NCI-H1105 treated with DMSO at 0.1 percent for 48 hours (cell line): ENCODE results near the gene GALT.

Experiments
- DNase-seq: peaks from one replicate; lab custom pipeline; 2025; lab: John Stamatoyannopoulos, UW

Gene GALT

DNA sequence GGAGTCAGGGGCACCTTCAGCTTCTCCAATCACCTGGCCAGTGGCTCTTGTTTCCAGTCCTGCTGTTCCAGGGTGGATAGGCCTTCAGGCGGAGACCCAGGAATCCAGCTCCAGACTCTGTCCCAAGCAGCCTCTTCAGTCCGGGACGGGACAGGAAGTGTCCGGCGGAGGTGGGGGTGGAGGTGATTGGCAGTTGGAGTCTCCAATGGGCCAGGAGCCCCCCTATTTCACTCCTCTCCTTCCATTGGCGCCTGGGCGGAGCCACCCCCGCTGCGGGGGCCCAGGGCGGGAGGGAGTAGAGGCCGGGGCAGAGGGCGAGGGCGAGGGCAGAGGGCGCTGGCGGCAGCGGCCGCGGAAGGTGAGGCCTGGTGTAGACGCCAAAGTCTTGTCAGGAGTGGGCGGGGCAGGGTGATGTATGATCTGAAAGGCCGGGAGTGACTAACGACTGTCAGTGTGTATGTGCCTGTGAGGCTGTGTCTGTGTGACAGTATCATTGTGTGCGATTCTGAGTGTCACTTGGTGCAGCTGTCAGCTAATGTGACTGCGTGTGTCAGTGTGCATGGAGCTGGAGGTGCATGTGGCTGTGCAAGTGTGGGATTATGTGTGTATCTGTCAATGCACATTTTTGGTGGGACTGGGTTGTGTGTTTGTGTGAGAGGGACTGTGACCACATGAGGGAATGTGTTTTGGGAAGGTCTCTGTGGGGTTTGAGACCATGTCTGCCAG, 5.6 kb downstream of the GALT start, which contains the start of gene IL11RA:
Gene IL11RA (plus strand): TSS at position 310 of the 726 bp plus-strand sequence. CDS start 3,033 bp downstream, outside the sequence.
- peak; percentile 35 for DNase-seq

DNA sequence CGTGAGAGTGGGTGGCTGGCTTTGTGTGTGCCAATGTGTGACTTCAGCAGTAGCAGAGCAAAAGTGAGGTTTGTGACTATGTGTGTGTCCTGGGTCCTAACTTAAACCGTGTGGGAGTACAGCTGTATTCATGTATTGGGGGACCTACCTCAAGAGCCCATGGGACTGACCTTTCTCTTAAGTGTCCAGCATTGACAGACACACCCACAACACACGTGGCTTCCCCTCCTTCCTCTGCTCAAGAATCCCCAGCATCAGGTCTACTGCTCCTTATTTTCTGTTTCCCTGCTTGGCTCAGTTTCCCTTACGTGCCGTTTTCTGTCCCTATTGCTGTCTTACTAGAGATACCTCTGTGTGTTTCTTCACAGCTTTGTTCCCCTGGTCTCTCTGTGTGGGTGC, 6.1 kb downstream of the GALT start:
- no peak for DNase-seq

DNA sequence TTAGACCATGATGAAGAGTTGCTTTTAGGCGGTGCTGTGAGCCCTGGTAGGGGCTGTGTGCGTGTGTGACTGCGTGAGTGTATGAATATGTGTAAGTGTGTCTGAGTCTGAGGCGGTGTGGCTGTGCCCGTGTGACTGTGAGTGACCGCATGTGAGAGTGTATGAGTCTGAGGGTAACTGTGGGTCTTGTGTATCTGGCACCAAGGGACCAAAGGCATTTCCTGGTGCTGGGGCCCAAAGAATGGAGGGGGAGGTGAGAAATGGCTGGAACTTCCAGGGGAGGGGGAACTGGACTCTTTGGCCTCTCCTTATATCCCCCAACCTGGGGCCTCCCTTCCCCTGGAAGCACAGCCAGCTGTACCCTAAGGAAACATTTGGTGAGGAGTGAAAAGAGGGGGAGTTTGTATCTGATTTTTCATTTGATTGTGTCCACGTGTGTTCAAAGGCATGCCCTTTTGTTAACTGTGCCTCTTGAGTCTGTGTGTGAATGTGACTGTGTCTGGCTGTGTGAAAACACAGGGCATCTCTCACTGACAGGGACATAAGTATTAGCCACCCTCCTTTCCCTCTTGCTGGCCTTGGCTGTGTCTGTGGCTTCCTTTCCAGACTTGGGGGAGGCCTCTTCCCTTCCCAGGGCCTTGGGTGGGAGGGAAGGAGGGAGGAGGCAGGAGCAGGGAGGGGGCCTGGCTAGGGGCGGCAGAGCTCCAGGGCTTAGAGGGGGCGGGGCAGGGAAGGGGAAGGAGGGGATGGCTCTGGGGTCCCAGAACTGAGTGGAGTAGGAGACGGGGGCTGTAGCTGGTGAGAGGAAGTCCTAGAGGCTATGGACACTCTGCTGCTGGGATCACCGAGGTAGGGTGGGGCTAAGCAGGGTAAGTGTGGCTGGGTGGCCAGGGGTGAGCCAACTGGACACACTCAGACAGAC, 6.9 kb downstream of the GALT start:
- no peak for DNase-seq

DNA sequence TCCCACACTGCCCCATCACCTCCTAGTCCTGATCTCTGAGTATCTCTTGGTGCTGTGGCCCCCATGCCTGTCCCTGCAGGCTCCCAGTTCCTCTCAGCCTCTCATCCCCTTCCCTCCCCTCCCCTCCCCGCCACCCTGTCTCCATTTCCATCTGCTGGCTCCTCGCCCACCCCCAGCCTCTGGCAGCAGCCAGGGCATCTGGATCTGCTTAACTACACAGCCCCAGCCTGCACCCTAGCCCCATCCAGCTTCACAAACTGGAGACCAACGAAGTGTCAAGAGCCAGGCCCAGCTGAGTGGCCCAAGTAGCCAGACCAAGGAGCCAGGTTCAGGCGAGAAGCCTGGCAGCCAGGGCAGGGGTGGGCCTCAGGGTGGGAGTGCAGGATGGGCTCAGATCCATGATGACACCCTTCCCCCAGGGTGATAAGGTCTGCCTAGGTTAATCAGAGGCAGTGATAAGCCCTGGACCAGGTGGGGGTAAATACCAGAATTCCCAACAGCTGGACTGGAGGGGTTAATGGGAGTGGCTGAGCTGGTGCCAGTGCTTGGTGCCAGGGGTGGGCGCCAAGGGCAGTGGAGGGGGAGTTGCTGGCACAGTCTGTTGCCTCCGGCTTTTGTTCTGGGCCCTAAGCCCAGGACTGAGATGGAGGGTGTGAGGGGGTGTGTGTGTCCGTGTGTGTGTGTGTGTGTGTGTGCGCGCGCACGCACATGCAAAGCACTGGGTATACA, 8.0 kb downstream of the GALT start:
- peak; percentile 76 for DNase-seq

DNA sequence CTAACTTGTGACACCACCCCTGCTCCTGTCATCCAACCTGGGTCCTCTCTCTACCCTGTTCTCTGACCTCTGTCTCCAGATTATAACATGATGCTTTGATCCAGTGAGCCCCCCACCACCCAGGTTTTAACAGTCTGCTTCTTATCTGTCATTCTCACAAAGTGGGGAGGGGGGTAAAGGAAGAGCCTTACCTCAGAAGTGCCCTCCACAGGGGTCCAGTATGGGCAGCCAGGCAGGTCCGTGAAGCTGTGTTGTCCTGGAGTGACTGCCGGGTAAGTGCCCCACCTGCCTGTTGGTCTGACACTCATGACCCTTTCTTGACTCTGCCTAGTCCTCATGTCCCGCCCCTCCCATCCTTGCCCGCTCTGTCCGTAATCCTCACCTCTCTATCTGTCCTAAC, 8.9 kb downstream of the GALT start:
- no peak for DNase-seq

DNA sequence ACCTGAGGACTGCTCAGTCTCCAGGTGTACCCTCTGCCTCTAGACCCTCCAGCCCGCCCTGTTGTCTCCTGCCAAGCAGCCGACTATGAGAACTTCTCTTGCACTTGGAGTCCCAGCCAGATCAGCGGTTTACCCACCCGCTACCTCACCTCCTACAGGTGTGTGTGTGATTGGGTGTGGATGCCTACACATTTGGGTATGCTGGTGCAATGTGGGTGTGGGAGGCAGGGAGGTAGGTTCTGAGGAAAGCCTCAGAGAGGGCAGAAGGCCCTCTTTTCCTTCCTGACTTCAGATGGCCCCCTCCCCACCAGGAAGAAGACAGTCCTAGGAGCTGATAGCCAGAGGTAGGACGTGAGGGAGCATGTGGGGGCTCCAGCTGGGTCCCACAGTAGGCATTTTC, 10.5 kb downstream of the GALT start:
- no peak for DNase-seq

DNA sequence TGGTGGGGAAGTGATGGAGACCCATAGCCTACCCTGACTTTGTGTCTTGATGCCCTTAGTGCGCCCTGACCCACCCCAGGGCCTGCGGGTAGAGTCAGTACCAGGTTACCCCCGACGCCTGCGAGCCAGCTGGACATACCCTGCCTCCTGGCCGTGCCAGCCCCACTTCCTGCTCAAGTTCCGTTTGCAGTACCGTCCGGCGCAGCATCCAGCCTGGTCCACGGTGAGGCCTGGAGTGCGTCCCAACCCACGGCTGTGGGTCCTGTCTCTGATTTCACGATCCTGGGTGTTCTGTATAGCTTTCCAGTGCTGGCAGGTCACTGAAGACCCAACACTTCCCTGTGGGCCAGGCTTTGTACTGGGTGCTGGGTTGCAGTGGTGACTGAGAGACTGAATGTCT, 12.0 kb downstream of the GALT start:
- no peak for DNase-seq

DNA sequence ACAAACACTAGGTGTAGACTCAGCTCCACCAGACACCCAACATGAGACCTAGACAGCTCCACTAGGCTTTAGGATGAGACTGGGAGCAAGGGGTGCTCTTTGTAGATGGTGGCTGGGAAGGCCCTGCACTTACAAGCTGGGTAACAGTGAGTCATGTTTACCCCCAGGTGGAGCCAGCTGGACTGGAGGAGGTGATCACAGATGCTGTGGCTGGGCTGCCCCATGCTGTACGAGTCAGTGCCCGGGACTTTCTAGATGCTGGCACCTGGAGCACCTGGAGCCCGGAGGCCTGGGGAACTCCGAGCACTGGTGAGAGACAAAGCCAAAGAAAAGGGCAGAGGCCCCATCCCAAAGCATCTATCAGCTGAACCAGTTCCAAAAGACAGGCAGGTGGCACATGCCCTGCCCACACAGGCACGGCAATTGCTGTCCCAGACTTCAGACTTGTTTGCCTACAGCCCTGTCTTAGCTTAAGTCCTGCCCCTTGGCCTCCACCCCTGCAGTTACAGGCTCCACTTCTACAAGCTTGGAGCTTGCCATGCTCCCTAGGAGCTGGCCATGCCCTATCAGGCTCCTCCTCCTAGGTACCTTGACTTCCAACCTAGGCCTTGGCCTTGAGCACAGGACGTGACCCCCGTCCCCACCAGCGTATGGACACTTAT, 13.2 kb downstream of the GALT start:
- DNase-seq: peak; percentile 4

DNA sequence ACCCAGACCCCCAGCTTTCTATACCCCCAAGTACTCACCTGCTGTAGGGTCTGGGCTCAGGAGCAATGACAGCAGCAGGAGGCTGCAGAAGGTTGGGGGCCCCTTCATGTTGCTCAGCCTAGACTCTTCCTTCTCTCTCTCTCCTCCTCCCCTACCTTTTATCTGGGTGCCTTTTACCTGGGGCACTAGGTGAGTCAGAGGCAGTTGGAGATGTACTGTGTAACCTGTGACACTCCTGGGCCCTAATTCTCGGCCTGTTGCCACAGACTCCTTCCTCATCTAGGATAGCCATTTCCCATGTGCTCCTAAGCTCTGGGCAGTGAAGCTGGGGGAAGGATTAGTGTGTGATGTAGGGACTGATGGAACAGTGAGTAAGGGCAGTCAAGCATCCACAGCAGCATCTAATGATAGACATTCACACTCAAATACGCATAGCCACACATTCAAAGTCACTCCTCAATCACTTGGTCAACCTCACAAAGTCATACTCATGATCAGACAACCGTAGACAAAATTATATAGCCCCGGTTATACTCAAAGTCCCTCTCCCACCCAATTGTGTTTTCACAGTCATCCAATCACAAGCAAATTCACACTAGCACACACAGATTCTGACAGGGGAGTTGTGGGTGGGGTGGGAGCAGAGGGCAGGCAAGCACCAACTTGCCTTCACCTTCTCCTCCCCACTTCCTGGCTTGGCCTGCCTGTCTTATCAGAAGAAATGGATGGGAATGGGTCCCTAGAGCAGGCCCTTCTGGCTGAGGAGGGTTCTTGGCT, 16.2 kb downstream of the GALT start, which contains the start of gene CCL27:
Gene CCL27 (minus strand): TSS at position 132 of the 777 bp plus-strand sequence. CDS start 24 bp downstream, at position 108.
- DNase-seq: no peak

DNA sequence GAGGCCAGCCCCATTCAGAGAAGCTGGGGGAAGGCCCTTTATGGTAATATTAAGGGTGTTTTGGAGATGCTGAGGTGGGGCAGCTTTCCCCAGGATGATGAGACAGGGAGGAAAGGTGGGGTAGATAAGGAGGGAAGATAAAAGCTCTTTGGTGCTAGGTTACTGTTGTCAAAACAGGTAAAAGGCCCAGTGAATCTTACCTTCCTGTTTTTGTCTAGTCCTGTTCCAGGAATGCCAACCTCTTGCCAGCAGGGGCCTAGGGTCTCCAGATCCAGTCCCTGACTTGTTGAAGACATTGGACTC, 16.8 kb downstream of the GALT start:
- DNase-seq: no peak

DNA sequence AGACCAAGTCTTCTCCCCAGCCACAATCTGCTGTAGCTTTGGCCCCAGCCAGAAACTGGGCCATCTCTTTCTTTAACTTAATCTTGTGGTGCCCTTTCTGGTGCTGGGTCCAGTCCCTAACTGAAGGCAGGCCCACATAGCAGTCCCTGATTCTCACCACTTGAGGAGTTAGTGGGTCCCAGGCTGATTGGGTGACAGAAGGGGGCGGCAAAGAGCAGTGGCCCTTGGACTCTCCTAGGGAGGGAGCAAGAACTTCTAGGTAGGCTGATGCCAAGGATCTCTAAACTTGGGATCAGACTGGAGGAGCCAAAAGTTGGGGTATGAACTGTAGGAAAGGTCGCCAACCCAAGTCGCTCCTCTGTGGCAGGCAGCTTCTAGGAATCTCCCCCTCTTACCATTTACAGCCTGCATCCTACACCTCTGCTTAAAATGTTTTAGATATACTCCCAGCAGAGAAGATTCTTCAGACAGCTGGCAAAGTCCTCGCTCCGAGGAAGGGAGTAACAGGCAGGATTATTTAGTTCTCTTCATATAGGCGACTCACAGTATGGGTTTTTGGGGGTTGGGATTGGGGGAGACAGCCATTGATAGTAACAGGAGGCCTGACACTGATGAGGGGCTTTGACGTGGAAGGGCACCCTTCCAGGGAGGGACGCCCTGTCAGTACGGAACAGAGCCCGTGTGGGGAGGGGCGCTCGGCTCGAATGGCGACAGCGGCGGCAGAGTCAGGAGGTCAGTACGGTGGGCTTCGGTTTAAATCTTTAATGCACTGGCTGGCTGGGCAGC, 18.0 kb downstream of the GALT start:
- DNase-seq: no peak

DNA sequence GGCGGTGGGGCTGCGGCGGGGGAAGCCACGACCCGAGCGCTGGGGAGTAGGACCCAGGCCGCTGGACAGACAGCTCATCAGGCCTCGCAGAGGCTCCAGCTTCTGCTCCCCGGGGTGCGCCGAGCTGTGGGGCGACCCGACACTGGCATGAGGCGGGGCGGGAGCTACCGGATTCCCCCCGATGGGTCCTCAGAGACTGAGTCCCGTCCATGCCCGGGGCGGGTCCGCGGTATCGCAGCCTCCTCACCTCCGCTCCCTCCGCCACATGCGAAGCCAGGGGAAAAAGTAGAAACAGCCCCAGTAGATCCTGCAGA, 18.5 kb downstream of the GALT start:
- DNase-seq: no peak

DNA sequence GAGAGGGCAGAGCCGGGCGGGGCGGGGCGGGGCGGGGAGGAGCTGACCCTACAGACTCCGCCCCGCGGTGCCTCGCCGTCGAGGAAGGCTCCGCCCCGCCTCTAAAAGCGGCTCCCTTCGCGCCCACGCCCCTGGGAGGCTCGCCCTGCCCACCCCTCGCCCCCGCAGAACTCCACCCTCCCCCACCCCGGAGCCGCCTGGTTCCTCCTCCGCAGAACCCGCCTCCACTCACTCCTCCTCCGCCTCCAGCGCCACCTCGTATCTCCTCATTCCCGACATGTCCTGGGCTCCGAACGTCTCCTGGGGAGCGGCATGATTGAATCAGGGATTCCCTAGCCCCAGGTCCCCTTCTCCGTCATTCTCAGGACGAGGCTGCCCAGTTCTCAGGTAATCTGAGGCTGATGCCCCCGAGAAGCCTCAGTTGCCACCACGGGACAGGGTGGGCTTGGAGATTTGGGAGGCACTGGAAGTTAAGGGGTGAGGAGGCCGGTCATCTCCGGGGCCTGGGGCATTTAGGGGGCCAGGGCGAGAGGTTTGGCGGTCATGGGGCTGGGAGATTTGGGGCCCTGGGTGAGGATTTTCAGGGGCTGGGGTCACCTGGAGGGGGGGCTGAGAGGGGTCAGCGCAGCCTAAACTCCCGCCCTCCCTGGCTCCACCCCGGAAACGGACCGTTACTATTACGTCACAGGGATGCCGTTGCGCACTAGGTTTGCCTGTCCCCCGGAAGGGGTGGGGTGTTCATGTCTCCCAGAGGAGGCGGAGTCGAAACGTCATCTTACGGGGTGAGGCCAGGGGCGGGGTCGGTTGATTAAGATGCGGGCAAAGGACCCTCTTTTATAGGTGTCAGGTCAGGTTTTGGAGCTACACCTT, 19.1 kb downstream of the GALT start:
- peak; percentile 90 for DNase-seq

DNA sequence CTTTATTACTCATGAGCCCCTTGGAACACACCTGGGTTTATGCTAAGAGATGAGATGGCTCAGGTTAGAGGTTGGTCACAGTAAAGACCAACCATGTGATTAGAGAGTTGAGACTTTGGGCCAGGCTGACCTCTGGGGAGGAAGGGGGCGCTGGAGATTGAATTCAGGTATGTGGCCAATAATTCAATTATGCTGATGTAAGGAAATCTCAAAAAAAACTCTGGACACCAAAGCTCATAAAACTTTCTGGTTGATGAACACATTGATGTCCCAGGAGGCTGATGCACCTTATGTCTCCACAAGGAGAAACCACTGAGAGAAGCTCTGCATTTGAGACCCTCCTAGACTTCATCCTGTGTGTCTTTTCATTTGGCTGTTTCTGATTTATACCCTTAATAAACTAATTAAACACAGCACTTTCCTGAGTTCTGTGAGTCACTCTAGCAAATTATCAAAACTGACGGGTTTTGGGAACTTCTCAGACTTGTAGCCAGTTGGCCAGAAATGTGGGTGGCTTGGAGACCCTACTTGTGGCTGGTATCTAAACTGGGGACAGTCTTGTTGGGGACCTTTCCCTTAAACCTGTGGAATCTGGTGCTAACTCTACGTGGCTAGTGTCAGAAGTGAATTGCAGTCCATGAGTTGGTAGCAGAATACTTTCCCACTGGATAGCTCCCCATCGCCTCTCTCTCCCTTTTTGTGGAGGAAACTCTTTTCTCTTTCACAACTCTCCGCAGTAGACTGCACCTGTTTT, 23.5 kb downstream of the GALT start:
- no peak for DNase-seq

DNA sequence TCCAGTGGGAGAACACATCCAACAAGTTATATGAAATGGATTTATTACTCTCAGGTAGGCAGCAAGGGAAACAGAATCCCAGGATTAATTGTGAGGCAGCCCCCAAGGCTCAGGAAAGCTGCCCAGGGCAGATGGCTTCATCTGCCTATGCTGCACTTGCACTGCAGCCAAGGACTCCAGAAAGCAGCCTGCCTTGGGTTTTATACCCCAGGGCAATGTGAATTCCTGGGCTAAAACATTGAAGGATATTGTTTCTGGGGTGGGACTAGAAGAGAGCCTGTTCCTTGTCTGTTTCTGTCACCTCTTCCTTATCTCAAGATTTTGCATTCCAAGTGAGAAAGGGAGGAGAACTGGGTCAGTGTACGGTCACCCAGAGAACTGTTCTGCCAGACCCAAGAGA, 24.8 kb downstream of the GALT start:
- DNase-seq: no peak

DNA sequence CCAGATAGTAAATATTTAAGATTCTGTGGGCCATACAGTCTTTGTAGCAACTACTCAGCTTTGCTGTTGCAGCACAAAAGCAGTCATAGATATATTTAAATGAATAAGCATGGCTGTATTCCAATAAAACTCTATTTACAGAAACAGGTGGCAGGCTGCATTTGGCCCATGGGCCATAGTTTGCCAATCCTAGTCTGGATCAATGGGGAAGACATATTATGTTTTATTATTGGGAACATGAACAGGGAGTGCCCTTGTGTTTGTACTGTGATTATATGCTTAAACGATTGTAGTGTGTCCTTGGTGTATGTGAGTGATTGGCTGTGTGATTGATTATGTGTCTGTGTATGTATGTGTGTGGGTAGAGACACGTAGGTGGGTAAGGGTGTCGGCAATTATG, 28.0 kb downstream of the GALT start:
- DNase-seq: no peak

DNA sequence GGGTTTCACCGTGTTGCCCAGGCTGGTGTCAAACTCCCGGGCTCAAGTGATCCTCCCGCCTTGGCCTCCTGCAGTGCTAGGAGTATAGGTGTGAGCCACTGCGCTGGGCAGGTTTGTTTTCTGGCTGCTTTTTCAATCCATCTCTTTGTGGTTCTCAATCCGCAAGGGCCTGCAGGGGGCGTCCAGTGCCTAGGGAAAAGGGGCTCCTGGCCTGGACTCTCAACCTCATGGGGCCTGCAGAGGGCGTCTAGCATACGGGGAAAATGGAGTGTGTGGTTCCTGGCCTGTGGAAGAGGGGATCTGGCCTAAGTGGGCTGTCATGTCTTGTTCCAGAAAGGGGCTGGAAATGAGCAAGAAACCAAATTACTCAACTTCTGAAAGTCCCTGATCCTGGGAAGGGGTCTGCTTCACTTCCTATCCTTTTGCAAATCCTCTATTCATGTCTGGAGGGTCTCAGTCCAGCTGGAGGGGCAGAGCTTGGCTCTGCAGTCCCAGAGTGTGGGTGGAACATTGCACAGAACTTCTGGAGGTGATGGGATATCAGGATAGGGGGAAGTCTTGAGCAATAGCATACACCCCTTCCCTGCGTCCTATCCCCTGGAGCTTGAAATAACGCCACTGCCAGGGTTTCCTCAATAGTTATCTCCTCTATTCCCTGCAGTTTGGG, 28.7 kb downstream of the GALT start:
- peak; percentile 40 for DNase-seq

DNA sequence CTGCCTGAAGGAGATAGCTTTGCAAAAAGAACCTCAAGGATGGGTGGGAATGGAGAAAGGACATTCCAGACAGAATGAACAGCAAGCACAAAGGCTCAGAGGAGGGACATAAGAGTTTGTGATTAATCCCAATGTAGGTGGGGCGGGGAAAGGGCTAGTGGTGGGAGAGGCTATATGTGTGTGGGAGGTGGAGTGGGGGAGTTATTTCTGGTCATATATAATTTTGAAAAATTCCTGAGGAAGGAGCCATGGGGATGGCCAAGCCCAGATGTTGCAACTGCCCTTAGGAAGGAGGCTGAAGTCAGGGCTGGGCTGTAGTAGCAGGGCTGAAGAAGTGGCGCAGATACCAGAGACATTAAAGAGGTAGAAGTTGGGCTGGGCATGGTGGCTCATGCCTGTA, 29.4 kb downstream of the GALT start:
- DNase-seq: no peak
